Right atrium auricular region (tissue), 2 donors: ENCODE results near the gene PLEKHG3. TPM values are rescaled to one million over a fixed set of nuclear protein-coding genes. Genes with fewer than 3 reads are reported as not detected.

Experiments
- DNase-seq: peaks from one replicate; pipeline ENCODE4 v3.0.0-alpha.2; 2019; ENCODE audit warnings: low spot score
- H3K27ac ChIP-seq, 2 donors: fragments of 200-600 bp; sonication (generic); 1 replicate in 1 of 2; 2 replicates in 1 of 2; pipeline ENCODE4 v1.5.1; 2016 to 2019
- H3K27me3 ChIP-seq, 2 donors: fragments of 200-600 bp; sonication (generic); one replicate each; pipeline versions ENCODE4 v1.5.1 to v1.6.0; 2017 to 2019
- H3K36me3 ChIP-seq: fragments of 200-600 bp; sonication (generic); one replicate; pipeline ENCODE4 v1.5.1; 2016
- H3K4me1 ChIP-seq, 2 donors: fragments of 200-600 bp; sonication (generic); one replicate each; pipeline versions ENCODE4 v1.5.1 to v1.6.0; 2017 to 2019
- H3K4me3 ChIP-seq, 2 donors: fragments of 200-600 bp; sonication (generic); 1 replicate in 1 of 2; 2 replicates in 1 of 2; pipeline ENCODE4 v1.5.1; 2017 to 2019; ENCODE audit warnings: mild to moderate bottlenecking in 1 of 2, moderate library complexity in 1 of 2
- H3K9me3 ChIP-seq, 2 donors: fragments of 200-600 bp; sonication (generic); one replicate each; pipeline ENCODE4 v1.5.1; 2019
- CTCF ChIP-seq, 2 donors: fragments of 200-600 bp; sonication (generic); IDR thresholded peaks; one replicate each; pipeline ENCODE4 v1.5.1; 2019; ENCODE audit warnings: antibody characterized with exemption in 2 of 2
- total RNA-seq, 2 donors: library from RNA; depleted of rRNA; stranded (reverse); fragments of >200 nt; gene quantifications; one replicate each; pipeline ENCODE4 v1.1.0, GENCODE V29; 2016

Gene PLEKHG3
- total RNA-seq, 2 donors from 2014 or later: 26.1 to 28.1 TPM

GRCh38 chr14:64732536-64733120 is 28.4 kb downstream of the PLEKHG3 start:
- no peak overlapping the region for H3K27ac ChIP-seq
- H3K4me1 ChIP-seq: peaks cover 0 to 36% of the 10 kb centered on the region in 2 donors
- H3K27me3 ChIP-seq: no peaks in the 10 kb centered on the region
- TF ChIP-seq CTCF (IDR thresholded peaks at IDR 0.05): no peak
- no peaks in the 10 kb centered on the region for H3K9me3 ChIP-seq
- peaks cover 67% of the 10 kb centered on the region for H3K36me3 ChIP-seq
- no peak overlapping the region for H3K4me3 ChIP-seq
- no peak for DNase-seq

GRCh38 chr14:64733321-64733720 is 29.1 kb downstream of the PLEKHG3 start:
- H3K4me1 ChIP-seq: peaks cover 0 to 39% of the 10 kb centered on the region in 2 donors
- no peak overlapping the region for H3K4me3 ChIP-seq
- no peaks in the 10 kb centered on the region for H3K27me3 ChIP-seq
- TF ChIP-seq CTCF (IDR thresholded peaks at IDR 0.05): no peak
- no peaks in the 10 kb centered on the region for H3K9me3 ChIP-seq
- H3K27ac ChIP-seq: no peak overlapping the region
- DNase-seq: no peak
- H3K36me3 ChIP-seq: peaks cover 66% of the 10 kb centered on the region

GRCh38 chr14:64733899-64734298 is 29.7 kb downstream of the PLEKHG3 start:
- Histone ChIP-seq H3K9me3 (no peaks in the 10 kb centered on the region), H3K27me3 (no peaks in the 10 kb centered on the region), H3K4me3 (no peak overlapping the region), H3K4me1 (peaks cover 0 to 37% of the 10 kb centered on the region in 2 donors), H3K36me3 (peaks cover 66% of the 10 kb centered on the region), H3K27ac (no peak overlapping the region)
- TF ChIP-seq CTCF (IDR thresholded peaks at IDR 0.05): no peak
- no peak for DNase-seq

DNA sequence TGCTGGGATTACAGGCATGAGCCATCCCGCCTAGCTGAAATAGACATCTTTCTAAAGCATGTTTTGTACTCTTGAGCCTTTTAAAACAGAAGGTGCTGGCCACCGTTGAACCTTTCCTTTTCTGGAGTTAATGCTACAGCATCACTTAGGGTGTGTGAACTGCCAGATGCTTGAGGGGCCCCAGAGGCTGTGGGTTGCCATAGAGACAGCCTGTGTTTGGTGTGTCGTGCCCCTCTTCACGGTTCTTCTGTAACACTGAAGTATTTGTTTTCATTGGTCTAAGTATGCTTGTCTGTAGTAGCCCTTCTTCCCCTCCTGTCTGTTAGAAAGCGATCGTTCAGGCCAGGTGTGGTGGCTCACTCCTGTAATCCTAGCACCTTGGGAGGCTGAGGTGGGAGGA is 30.8 kb downstream of the PLEKHG3 start:
- H3K4me1 ChIP-seq: peaks cover 0 to 28% of the 10 kb centered on the region in 2 donors
- no peak overlapping the region for H3K4me3 ChIP-seq
- no peak for DNase-seq
- H3K36me3 ChIP-seq: peaks cover 66% of the 10 kb centered on the region
- no peaks in the 10 kb centered on the region for H3K9me3 ChIP-seq
- TF ChIP-seq CTCF (IDR thresholded peaks at IDR 0.05): no peak
- no peaks in the 10 kb centered on the region for H3K27me3 ChIP-seq
- no peak overlapping the region for H3K27ac ChIP-seq

- peaks cover 0 to 26% of the 10 kb centered on the region in 2 donors for H3K4me1 ChIP-seq
- H3K36me3 ChIP-seq: peaks cover 66% of the 10 kb centered on the region
- H3K4me3 ChIP-seq: no peak overlapping the region
- TF ChIP-seq CTCF (IDR thresholded peaks at IDR 0.05): no peak
- H3K27ac ChIP-seq: no peak overlapping the region
- no peak for DNase-seq
- no peaks in the 10 kb centered on the region for H3K27me3 ChIP-seq
- no peaks in the 10 kb centered on the region for H3K9me3 ChIP-seq
Observed at GRCh38 chr14:64736271-64737169, 32.3 kb downstream of the PLEKHG3 start.
